Fibroblast of skin of back (primary cell): ENCODE data around the gene SPAG5.

ENCODE experiments used
- DNase-seq: peaks from one replicate; pipeline ENCODE4 v3.0.0-alpha.2; 2013

The SPAG5 gene

GRCh38 chr17:28571361-28572122 lies 27.3 kb downstream of the SPAG5 start, which contains the start of gene PIGS:
Gene PIGS, minus strand, starts transcription at chr17:28571524. Its CDS starts 28 bp downstream, at chr17:28571496.
- peak; percentile 93 for DNase-seq

- DNase-seq: no peak
These were observed 28.0 kb downstream of the SPAG5 start for GRCh38 chr17:28570716-28571360.

- DNase-seq: no peak
These were observed 29.4 kb downstream of the SPAG5 start for GRCh38 chr17:28569446-28569845.

- no peak for DNase-seq
These were observed 31.2 kb downstream of the SPAG5 start for GRCh38 chr17:28567604-28568003.

- DNase-seq: peak; percentile 83
These were observed 35.4 kb downstream of the SPAG5 start for GRCh38 chr17:28563475-28563874.

- no peak for DNase-seq
These were observed 43.8 kb downstream of the SPAG5 start for GRCh38 chr17:28555022-28555421.

GRCh38 chr17:28554565-28554964 lies 44.3 kb downstream of the SPAG5 start:
- no peak for DNase-seq

GRCh38 chr17:28553000-28553505 lies 45.8 kb downstream of the SPAG5 start:
- DNase-seq: no peak

- peak; percentile 74 for DNase-seq
These were observed 46.4 kb downstream of the SPAG5 start, which contains the start of gene UNC119 for GRCh38 chr17:28552176-28552999. Gene UNC119, minus strand, starts transcription at chr17:28552624. Its CDS starts 67 bp downstream, at chr17:28552557.

GRCh38 chr17:28551421-28552175 lies 47.2 kb downstream of the SPAG5 start:
- peak; percentile 22 for DNase-seq

- DNase-seq: no peak
These were observed 48.0 kb downstream of the SPAG5 start for GRCh38 chr17:28550858-28551257.

- DNase-seq: no peak
These were observed 49.3 kb downstream of the SPAG5 start for GRCh38 chr17:28549236-28550132.

GRCh38 chr17:28548417-28549130 lies 50.3 kb downstream of the SPAG5 start:
- DNase-seq: no peak

GRCh38 chr17:28547623-28548416 lies 51.0 kb downstream of the SPAG5 start:
- DNase-seq: peak; percentile 70

GRCh38 chr17:28547096-28547622 lies 51.7 kb downstream of the SPAG5 start:
- no peak for DNase-seq

GRCh38 chr17:28545787-28546415 lies 52.9 kb downstream of the SPAG5 start:
- peak; percentile 19 for DNase-seq

GRCh38 chr17:28545141-28545503 lies 53.7 kb downstream of the SPAG5 start:
- no peak for DNase-seq

GRCh38 chr17:28544402-28545140 lies 54.3 kb downstream of the SPAG5 start:
- DNase-seq: no peak
